ENCODE data around the gene LDLRAD3.
A peak's percentile ranks its signal among the peaks of the same experiment; 100 is the strongest.

Gene LDLRAD3

DNA sequence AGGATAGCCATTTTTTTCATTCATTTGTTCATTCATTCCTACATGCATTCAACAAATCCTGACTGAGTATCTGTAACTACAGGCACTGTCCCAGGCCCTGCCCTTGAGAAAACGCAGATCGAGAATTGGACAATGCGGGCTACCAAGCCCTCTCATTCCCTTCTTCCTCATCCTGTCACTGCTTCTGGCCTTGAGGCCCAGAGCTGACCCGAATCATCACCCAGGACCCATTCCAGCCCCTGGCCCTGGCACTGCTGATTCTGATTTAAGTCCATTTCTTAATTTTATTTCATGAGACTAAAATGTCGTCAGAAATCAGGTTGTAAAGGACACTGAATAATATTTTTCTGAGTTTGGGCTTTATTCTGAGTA is 321.1 kb downstream of the LDLRAD3 start:
- Histone ChIP-seq H3K4me3 (ENCODE audit: low read length) (no peak overlapping the region), H3K9me3 (ENCODE audit: control insufficient read depth, insufficient read depth, low read length) (no peaks in the 10 kb centered on the region), H4K20me1 (ENCODE audit: control insufficient read depth, insufficient read depth, low read depth, low read length) (no peaks in the 10 kb centered on the region)

DNA sequence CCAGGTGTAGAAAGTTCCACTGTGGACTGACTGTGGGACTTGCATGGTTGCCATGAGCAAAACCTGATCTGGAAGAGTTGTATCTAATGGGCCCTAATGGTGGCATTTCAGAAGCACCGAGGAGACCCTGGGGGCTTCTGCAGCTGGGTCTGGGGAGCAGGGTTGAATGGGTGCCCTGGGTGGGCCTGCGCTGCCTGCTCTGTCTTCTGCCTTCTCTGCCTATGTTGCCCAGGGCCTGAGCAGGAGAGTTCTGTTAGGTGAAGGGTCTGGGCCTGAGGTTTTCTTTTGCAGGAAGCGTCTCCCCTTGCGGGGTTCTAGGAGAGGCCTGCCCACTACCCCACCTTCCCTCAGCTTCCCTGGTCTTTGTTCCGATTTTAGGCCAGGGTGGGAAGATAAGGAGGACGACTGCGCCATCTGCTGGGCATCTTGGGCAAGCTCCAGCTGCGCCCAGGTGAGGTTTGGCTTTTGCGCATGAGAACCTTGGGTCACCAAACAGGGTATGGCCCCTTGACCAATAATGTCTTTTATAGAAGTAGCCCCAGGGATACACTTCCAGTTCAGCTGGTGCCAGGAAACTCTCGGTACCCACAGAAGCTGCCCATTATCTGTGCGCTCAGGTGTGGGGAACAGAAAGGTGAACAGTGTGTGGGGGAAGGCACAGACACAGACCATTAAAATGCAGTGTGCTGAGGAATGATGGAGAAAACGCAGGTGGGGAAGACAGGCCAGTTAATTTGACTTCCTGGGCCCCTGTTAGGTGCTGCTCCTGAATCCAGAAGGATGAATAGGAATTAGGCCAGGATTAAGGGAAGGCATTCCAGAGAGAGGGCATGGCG is 322.1 kb downstream of the LDLRAD3 start:
- H3F3A ChIP-seq (ENCODE audit: control insufficient read depth, insufficient read depth), result no peaks in the 10 kb centered on the region
- H3K27ac ChIP-seq (ENCODE audit: low read depth, low read length), result no peak overlapping the region
- H3K36me3 ChIP-seq (ENCODE audit: control insufficient read depth, low read length), result no peaks in the 10 kb centered on the region
- H3K27me3 ChIP-seq (ENCODE audit: control insufficient read depth, low read length), result no peaks in the 10 kb centered on the region
- no peaks in the 10 kb centered on the region for H3K9me3 ChIP-seq (ENCODE audit: control insufficient read depth, insufficient read depth, low read length)
- no peaks in the 10 kb centered on the region for H3K79me2 ChIP-seq (ENCODE audit: control insufficient read depth, low read length)
- H4K20me1 ChIP-seq (ENCODE audit: control insufficient read depth, insufficient read depth, low read depth, low read length), result no peaks in the 10 kb centered on the region
- no peak overlapping the region for H3K4me2 ChIP-seq (ENCODE audit: low read length)
- H3K9me2 ChIP-seq (replicated peaks; ENCODE audit: control insufficient read depth, low read length), result no peaks in the 10 kb centered on the region
- no peak overlapping the region for H3K4me3 ChIP-seq (ENCODE audit: low read length)
- no peak for TF ChIP-seq EZH2phosphoT487 (IDR thresholded peaks at IDR 0.05; ENCODE audit: borderline replicate concordance, low read length)
- TF ChIP-seq, protein P1, sequence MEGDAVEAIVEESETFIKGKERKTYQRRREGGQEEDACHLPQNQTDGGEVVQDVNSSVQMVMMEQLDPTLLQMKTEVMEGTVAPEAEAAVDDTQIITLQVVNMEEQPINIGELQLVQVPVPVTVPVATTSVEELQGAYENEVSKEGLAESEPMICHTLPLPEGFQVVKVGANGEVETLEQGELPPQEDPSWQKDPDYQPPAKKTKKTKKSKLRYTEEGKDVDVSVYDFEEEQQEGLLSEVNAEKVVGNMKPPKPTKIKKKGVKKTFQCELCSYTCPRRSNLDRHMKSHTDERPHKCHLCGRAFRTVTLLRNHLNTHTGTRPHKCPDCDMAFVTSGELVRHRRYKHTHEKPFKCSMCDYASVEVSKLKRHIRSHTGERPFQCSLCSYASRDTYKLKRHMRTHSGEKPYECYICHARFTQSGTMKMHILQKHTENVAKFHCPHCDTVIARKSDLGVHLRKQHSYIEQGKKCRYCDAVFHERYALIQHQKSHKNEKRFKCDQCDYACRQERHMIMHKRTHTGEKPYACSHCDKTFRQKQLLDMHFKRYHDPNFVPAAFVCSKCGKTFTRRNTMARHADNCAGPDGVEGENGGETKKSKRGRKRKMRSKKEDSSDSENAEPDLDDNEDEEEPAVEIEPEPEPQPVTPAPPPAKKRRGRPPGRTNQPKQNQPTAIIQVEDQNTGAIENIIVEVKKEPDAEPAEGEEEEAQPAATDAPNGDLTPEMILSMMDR (IDR thresholded peaks at IDR 0.05; ENCODE audit: low read depth, low read length, poor library complexity, severe bottlenecking), result peak; percentile 91
- H3K4me1 ChIP-seq (ENCODE audit: control insufficient read depth, low read length), result no peaks in the 10 kb centered on the region

More for the DNA sequence above, 321.1 kb downstream of the LDLRAD3 start:
- Histone ChIP-seq H3K9me2 (replicated peaks; ENCODE audit: control insufficient read depth, low read length) (no peaks in the 10 kb centered on the region), H3F3A (ENCODE audit: control insufficient read depth, insufficient read depth) (no peaks in the 10 kb centered on the region), H3K79me2 (ENCODE audit: control insufficient read depth, low read length) (no peaks in the 10 kb centered on the region), H3K36me3 (ENCODE audit: control insufficient read depth, low read length) (no peaks in the 10 kb centered on the region), H3K27me3 (ENCODE audit: control insufficient read depth, low read length) (no peaks in the 10 kb centered on the region), H3K27ac (ENCODE audit: low read depth, low read length) (no peak overlapping the region), H3K4me2 (ENCODE audit: low read length) (no peak overlapping the region), H3K4me1 (ENCODE audit: control insufficient read depth, low read length) (no peaks in the 10 kb centered on the region)
- TF ChIP-seq EZH2phosphoT487 (IDR thresholded peaks at IDR 0.05; ENCODE audit: borderline replicate concordance, low read length), result no peak
- TF ChIP-seq, protein P1 (IDR thresholded peaks at IDR 0.05; ENCODE audit: low read depth, low read length, poor library complexity, severe bottlenecking), result no peak

DNA sequence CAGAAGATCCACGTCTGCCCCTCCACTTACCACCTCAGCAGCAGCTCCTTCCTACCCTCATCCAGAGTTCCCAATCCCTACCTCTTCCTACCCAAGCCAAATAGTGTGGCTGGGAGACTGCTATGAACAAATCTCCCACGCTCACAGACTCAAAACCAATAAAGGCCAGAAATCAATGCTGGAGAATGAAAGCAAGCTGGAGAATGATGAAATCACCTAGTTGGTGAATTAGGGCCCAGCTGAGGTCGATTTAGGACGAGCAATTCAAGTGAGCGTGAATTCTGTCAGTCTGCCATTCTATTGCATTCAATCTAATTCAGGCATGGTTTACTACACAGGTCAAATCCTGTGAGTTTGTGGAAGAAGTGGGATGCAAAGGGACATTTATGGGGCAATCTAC is 322.9 kb downstream of the LDLRAD3 start:
- H3K27me3 ChIP-seq (ENCODE audit: control insufficient read depth, low read length), result no peaks in the 10 kb centered on the region
- TF ChIP-seq, protein P1 (IDR thresholded peaks at IDR 0.05; ENCODE audit: low read depth, low read length, poor library complexity, severe bottlenecking), result no peak
- TF ChIP-seq EZH2phosphoT487 (IDR thresholded peaks at IDR 0.05; ENCODE audit: borderline replicate concordance, low read length), result no peak
- no peaks in the 10 kb centered on the region for H3F3A ChIP-seq (ENCODE audit: control insufficient read depth, insufficient read depth)
- no peak overlapping the region for H3K4me3 ChIP-seq (ENCODE audit: low read length)
- H3K27ac ChIP-seq (ENCODE audit: low read depth, low read length), result no peak overlapping the region
- no peak overlapping the region for H3K4me2 ChIP-seq (ENCODE audit: low read length)
- H3K79me2 ChIP-seq (ENCODE audit: control insufficient read depth, low read length), result no peaks in the 10 kb centered on the region
- no peaks in the 10 kb centered on the region for H3K4me1 ChIP-seq (ENCODE audit: control insufficient read depth, low read length)
- no peaks in the 10 kb centered on the region for H4K20me1 ChIP-seq (ENCODE audit: control insufficient read depth, insufficient read depth, low read depth, low read length)
- no peaks in the 10 kb centered on the region for H3K36me3 ChIP-seq (ENCODE audit: control insufficient read depth, low read length)
- H3K9me3 ChIP-seq (ENCODE audit: control insufficient read depth, insufficient read depth, low read length), result no peaks in the 10 kb centered on the region
- no peaks in the 10 kb centered on the region for H3K9me2 ChIP-seq (replicated peaks; ENCODE audit: control insufficient read depth, low read length)

Data from DOHH2 (cell line).